Gastrocnemius medialis (tissue), 4 donors: ENCODE results near the gene DSP.

Experiments
- POLR2A ChIP-seq, 2 donors: fragments of 450-650 bp; IDR thresholded peaks; one replicate each; pipeline ENCODE4 v1.6.1; 2017; ENCODE audit warnings: antibody characterized with exemption in 2 of 2, mild to moderate bottlenecking in 2 of 2, moderate library complexity in 2 of 2
- TF ChIP-seq, protein P1 (sequence below), 5 experiments: fragments of 450-650 bp in 3 of 5; fragments of 200-600 bp in 2 of 5; sonication (generic) in 2 of 5; IDR thresholded peaks in 4 of 5; conservative IDR thresholded peaks in 1 of 5; 1 replicate in 4 of 5; 2 replicates in 1 of 5; pipeline ENCODE4 v1.5.1; 2016 to 2019; ENCODE audit warnings: antibody characterized with exemption in 5 of 5, mild to moderate bottlenecking in 3 of 5, moderate library complexity in 3 of 5

DNA sequence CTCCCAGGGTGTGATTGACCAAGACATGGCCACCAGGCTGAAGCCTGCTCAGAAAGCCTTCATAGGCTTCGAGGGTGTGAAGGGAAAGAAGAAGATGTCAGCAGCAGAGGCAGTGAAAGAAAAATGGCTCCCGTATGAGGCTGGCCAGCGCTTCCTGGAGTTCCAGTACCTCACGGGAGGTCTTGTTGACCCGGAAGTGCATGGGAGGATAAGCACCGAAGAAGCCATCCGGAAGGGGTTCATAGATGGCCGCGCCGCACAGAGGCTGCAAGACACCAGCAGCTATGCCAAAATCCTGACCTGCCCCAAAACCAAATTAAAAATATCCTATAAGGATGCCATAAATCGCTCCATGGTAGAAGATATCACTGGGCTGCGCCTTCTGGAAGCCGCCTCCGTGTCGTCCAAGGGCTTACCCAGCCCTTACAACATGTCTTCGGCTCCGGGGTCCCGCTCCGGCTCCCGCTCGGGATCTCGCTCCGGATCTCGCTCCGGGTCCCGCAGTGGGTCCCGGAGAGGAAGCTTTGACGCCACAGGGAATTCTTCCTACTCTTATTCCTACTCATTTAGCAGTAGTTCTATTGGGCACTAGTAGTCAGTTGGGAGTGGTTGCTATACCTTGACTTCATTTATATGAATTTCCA, 43.9 kb downstream of the DSP start:
- TF ChIP-seq, protein P1, sequence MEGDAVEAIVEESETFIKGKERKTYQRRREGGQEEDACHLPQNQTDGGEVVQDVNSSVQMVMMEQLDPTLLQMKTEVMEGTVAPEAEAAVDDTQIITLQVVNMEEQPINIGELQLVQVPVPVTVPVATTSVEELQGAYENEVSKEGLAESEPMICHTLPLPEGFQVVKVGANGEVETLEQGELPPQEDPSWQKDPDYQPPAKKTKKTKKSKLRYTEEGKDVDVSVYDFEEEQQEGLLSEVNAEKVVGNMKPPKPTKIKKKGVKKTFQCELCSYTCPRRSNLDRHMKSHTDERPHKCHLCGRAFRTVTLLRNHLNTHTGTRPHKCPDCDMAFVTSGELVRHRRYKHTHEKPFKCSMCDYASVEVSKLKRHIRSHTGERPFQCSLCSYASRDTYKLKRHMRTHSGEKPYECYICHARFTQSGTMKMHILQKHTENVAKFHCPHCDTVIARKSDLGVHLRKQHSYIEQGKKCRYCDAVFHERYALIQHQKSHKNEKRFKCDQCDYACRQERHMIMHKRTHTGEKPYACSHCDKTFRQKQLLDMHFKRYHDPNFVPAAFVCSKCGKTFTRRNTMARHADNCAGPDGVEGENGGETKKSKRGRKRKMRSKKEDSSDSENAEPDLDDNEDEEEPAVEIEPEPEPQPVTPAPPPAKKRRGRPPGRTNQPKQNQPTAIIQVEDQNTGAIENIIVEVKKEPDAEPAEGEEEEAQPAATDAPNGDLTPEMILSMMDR (IDR thresholded peaks at IDR 0.05 in 4 of 5, conservative IDR thresholded peaks at IDR 0.05 in 1 of 5), result no peak
- no peak for TF ChIP-seq POLR2A (IDR thresholded peaks at IDR 0.05)
